HUES64 (cell line): Measurements from ENCODE around the gene APOC1.
"Not testable (repeated sequence)": the region's sequence is repeated elsewhere in the genome, so short reads cannot be mapped to it uniquely, and the experiment has no call there.

Experiments
- H3K27ac ChIP-seq: 2 replicates; pipeline ENCODE4 v1.7.0; 2013; ENCODE audit warnings: low read depth, low read length, inconsistent platforms
- H3K27me3 ChIP-seq: 2 replicates; pipeline ENCODE4 v1.6.1; 2013; ENCODE audit warnings: mild to moderate bottlenecking, low read length; ENCODE audit not compliant: insufficient read depth
- H3K36me3 ChIP-seq: 2 replicates; pipeline ENCODE4 v1.6.1; 2013; ENCODE audit warnings: mild to moderate bottlenecking, low read length; ENCODE audit not compliant: insufficient read depth
- H3K4me1 ChIP-seq: 2 replicates; pipeline ENCODE4 v1.6.1; 2013; ENCODE audit warnings: mild to moderate bottlenecking, low read length, moderate library complexity; ENCODE audit not compliant: insufficient read depth
- H3K4me3 ChIP-seq: 2 replicates; pipeline ENCODE4 v1.5.1; 2013; ENCODE audit warnings: mild to moderate bottlenecking, low read length, moderate library complexity
- H3K9ac ChIP-seq: 2 replicates; pipeline ENCODE4 v1.6.1; 2013; ENCODE audit warnings: mild to moderate bottlenecking, low read depth, low read length
- H3K9me3 ChIP-seq: 2 replicates; pipeline ENCODE4 v1.6.1; 2013; ENCODE audit warnings: low read depth, low read length; ENCODE audit not compliant: insufficient read depth
- WGBS: fragments of 150-250, 120-280 bp; methylation state at CpG from one replicate; pipeline ENCODE4 v1.1.7; 2013; ENCODE audit warnings: missing lambda C conversion rate; 5-methylcytosine and 5-hydroxymethylcytosine counted together

The APOC1 gene

GRCh38 chr19:44878120-44878865 is 36.1 kb upstream of the APOC1 start:
- no peak overlapping the region for H3K27ac ChIP-seq
- peaks cover 63% of the 10 kb centered on the region for H3K36me3 ChIP-seq

GRCh38 chr19:44879309-44880065 is 34.9 kb upstream of the APOC1 start:
- H3K27ac ChIP-seq, result no peak overlapping the region
- no peaks in the 10 kb centered on the region for H3K9me3 ChIP-seq
- H3K27me3 ChIP-seq, result no peaks in the 10 kb centered on the region
- no peak overlapping the region for H3K4me3 ChIP-seq
- 84% methylated on average over 17 of the region's 18 CpGs for WGBS
- H3K9ac ChIP-seq, result 0 out of 2 replicates have a peak overlapping the region, but pooled peaks have one; percentile 19
- H3K4me1 ChIP-seq, result peaks cover 20% of the 10 kb centered on the region; the same call in 1 of the 2 replicates
- peaks cover 54% of the 10 kb centered on the region for H3K36me3 ChIP-seq

More at GRCh38 chr19:44878120-44878865, 36.1 kb upstream of the APOC1 start:
- no peak overlapping the region for H3K4me3 ChIP-seq
- H3K27me3 ChIP-seq, result no peaks in the 10 kb centered on the region
- WGBS, result 94% methylated on average over 26 of the region's 26 CpGs
- H3K9ac ChIP-seq, result no peak overlapping the region
- peaks cover 20% of the 10 kb centered on the region; the same call in 1 of the 2 replicates for H3K4me1 ChIP-seq
- no peaks in the 10 kb centered on the region for H3K9me3 ChIP-seq

- H3K9me3 ChIP-seq, result no peaks in the 10 kb centered on the region
- 0 out of 2 replicates have a peak overlapping the region, but pooled peaks have one; percentile 31 for H3K9ac ChIP-seq
- peaks cover 14% of the 10 kb centered on the region; the same call in 1 of the 2 replicates for H3K4me1 ChIP-seq
- 94% methylated on average over 15 of the region's 15 CpGs for WGBS
- peaks cover 49% of the 10 kb centered on the region for H3K36me3 ChIP-seq
- H3K4me3 ChIP-seq, result no peak overlapping the region
- H3K27me3 ChIP-seq, result no peaks in the 10 kb centered on the region
- peak overlapping the region; percentile 13; the same call in 1 of the 2 replicates for H3K27ac ChIP-seq
These were observed 32.3 kb upstream of the APOC1 start for GRCh38 chr19:44882063-44882462.

- H3K9me3 ChIP-seq, H3K27me3 ChIP-seq, H3K4me3 ChIP-seq, H3K4me1 ChIP-seq: not testable (repeated sequence)
- 92% methylated on average over 18 of the region's 19 CpGs for WGBS
- H3K36me3 ChIP-seq, result peaks cover 44% of the 10 kb centered on the region
- peak overlapping the region; percentile 31; the same call in 1 of the 2 replicates for H3K9ac ChIP-seq
- peak overlapping the region; percentile 46; the same call in 1 of the 2 replicates for H3K27ac ChIP-seq
These were observed 31.6 kb upstream of the APOC1 start for GRCh38 chr19:44882619-44883397.

GRCh38 chr19:44883922-44884321 is 30.5 kb upstream of the APOC1 start:
- no peak overlapping the region for H3K27ac ChIP-seq
- no peaks in the 10 kb centered on the region for H3K27me3 ChIP-seq

GRCh38 chr19:44884566-44884965 is 29.8 kb upstream of the APOC1 start:
- Histone ChIP-seq H3K9me3 (no peaks in the 10 kb centered on the region), H3K4me3 (no peak overlapping the region), H3K4me1 (0 out of 2 replicates have a peak, but pooled peaks cover 3% of the 10 kb centered on the region), H3K36me3 (peaks cover 40% of the 10 kb centered on the region), H3K27ac (no peak overlapping the region), H3K27me3 (no peaks in the 10 kb centered on the region), H3K9ac (no peak overlapping the region)
- WGBS, result 92% methylated on average over 4 of the region's 4 CpGs

More at GRCh38 chr19:44883922-44884321, 30.5 kb upstream of the APOC1 start:
- no peak overlapping the region for H3K9ac ChIP-seq
- peaks cover 4% of the 10 kb centered on the region; the same call in 1 of the 2 replicates for H3K4me1 ChIP-seq
- H3K36me3 ChIP-seq, result peaks cover 42% of the 10 kb centered on the region
- no peak overlapping the region for H3K4me3 ChIP-seq
- WGBS, result 91% methylated on average over 5 of the region's 5 CpGs
- H3K9me3 ChIP-seq, result no peaks in the 10 kb centered on the region

GRCh38 chr19:44886141-44886540 is 28.3 kb upstream of the APOC1 start:
- H3K36me3 ChIP-seq, result peaks cover 37% of the 10 kb centered on the region
- H3K27ac ChIP-seq, result no peak overlapping the region
- H3K4me3 ChIP-seq, result no peak overlapping the region
- no peaks in the 10 kb centered on the region for H3K27me3 ChIP-seq
- H3K9ac ChIP-seq, result no peak overlapping the region
- H3K9me3 ChIP-seq, result no peaks in the 10 kb centered on the region
- H3K4me1 ChIP-seq, result 0 out of 2 replicates have a peak, but pooled peaks cover 3% of the 10 kb centered on the region
- 86% methylated on average over 6 of the region's 6 CpGs for WGBS

GRCh38 chr19:44887648-44888047 is 26.8 kb upstream of the APOC1 start:
- Histone ChIP-seq H3K27me3 (no peaks in the 10 kb centered on the region), H3K27ac (no peak overlapping the region), H3K9me3 (no peaks in the 10 kb centered on the region), H3K36me3 (peaks cover 41% of the 10 kb centered on the region), H3K9ac (no peak overlapping the region), H3K4me3 (no peak overlapping the region), H3K4me1 (peaks cover 6% of the 10 kb centered on the region; the same call in 1 of the 2 replicates)
- 93% methylated on average over 4 of the region's 4 CpGs for WGBS

- 97% methylated on average over 4 of the region's 5 CpGs for WGBS
- H3K36me3 ChIP-seq, result peaks cover 48% of the 10 kb centered on the region
- H3K27ac ChIP-seq, result not testable (repeated sequence)
These were observed 26.1 kb upstream of the APOC1 start for GRCh38 chr19:44888335-44888734.

GRCh38 chr19:44889830-44890365 is 24.5 kb upstream of the APOC1 start:
- H3K4me1 ChIP-seq, result peaks cover 6% of the 10 kb centered on the region; the same call in 1 of the 2 replicates
- no peaks in the 10 kb centered on the region for H3K27me3 ChIP-seq
- H3K9ac ChIP-seq, result peak overlapping the region; percentile 72
- peak overlapping the region; percentile 89 for H3K27ac ChIP-seq
- no peaks in the 10 kb centered on the region for H3K9me3 ChIP-seq
- WGBS, result 67% methylated on average over 17 of the region's 17 CpGs
- H3K36me3 ChIP-seq, result peaks cover 58% of the 10 kb centered on the region
- H3K4me3 ChIP-seq, result peak overlapping the region; percentile 57

More at GRCh38 chr19:44888335-44888734, 26.1 kb upstream of the APOC1 start:
- not testable (repeated sequence) for H3K4me3 ChIP-seq, H3K9me3 ChIP-seq, H3K9ac ChIP-seq, H3K4me1 ChIP-seq, H3K27me3 ChIP-seq
